Spleen (tissue), 11 donors: Measurements from ENCODE around the gene ZNF513. TPM values are rescaled to one million over a fixed set of nuclear protein-coding genes. Genes with fewer than 3 reads are reported as not detected.

Experiments used
- DNase-seq: peaks from one replicate; pipeline ENCODE4 v3.0.0-alpha.2; 2020
- H3K27ac ChIP-seq, 8 donors: fragments of 200-600 bp; sonication (generic) in 7 of 8; 1 replicate in 4 of 8; 2 replicates in 4 of 8; pipeline versions ENCODE4 v1.5.0 to v1.8.0; 2016 to 2021; ENCODE audit warnings: inconsistent platforms in 4 of 8, mild to moderate bottlenecking in 4 of 8, moderate library complexity in 1 of 8
- H3K27me3 ChIP-seq, 7 donors: fragments of 200-600 bp; sonication (generic) in 6 of 7; replicated peaks in 1 of 7; 1 replicate in 4 of 7; 2 replicates in 3 of 7; pipeline versions ENCODE4 v1.5.0 to v1.8.0; 2016 to 2021; ENCODE audit warnings: inconsistent platforms in 3 of 7, mild to moderate bottlenecking in 1 of 7
- H3K36me3 ChIP-seq, 6 donors: fragments of 200-600 bp; sonication (generic) in 5 of 6; 1 replicate in 4 of 6; 2 replicates in 2 of 6; pipeline versions ENCODE4 v1.5.0 to v1.8.0; 2016 to 2021; ENCODE audit warnings: inconsistent platforms in 2 of 6
- H3K4me1 ChIP-seq, 6 donors: fragments of 200-600 bp; sonication (generic) in 5 of 6; 1 replicate in 3 of 6; 2 replicates in 3 of 6; pipeline versions ENCODE4 v1.5.0 to v1.8.0; 2016 to 2021; ENCODE audit warnings: inconsistent platforms in 3 of 6
- H3K4me3 ChIP-seq, 8 donors: fragments of 200-600 bp; sonication (generic) in 7 of 8; 1 replicate in 4 of 8; 2 replicates in 4 of 8; pipeline versions ENCODE4 v1.5.0 to v1.8.0; 2016 to 2021; ENCODE audit warnings: inconsistent platforms in 4 of 8, mild to moderate bottlenecking in 4 of 8, moderate library complexity in 2 of 8
- H3K9me3 ChIP-seq, 8 donors: fragments of 200-600 bp; sonication (generic) in 7 of 8; 1 replicate in 4 of 8; 2 replicates in 4 of 8; pipeline versions ENCODE4 v1.5.0 to v1.8.0; 2016 to 2021; ENCODE audit warnings: inconsistent platforms in 4 of 8
- POLR2A ChIP-seq, 3 donors: fragments of 450-650 bp; IDR thresholded peaks; one replicate each; pipeline ENCODE4 v1.5.1; 2017; ENCODE audit warnings: antibody characterized with exemption in 3 of 3, mild to moderate bottlenecking in 1 of 3
- POLR2AphosphoS5 ChIP-seq, 3 donors: sonication (generic); formaldehyde crosslinking; IDR thresholded peaks; one replicate each; pipeline ENCODE4 v1.5.1; 2017; ENCODE audit warnings: antibody characterized with exemption in 3 of 3
- WGBS, 5 donors: extraction: QIAGEN DNeasy Blood & Tissue Kit in 3 of 5; methylation state at CpG; one replicate each; pipeline versions ENCODE4 v1.1.5 to v1.1.7; 2013 to 2018; 5-methylcytosine and 5-hydroxymethylcytosine counted together
- intact Hi-C: fragments of 100-400 bp; cut with DNase I; formaldehyde crosslinking; loops from one replicate; pipeline ENCODE4 v1.15.0; 2023; ENCODE audit warnings: low total_unique reads
- polyA plus RNA-seq, 3 donors: library from polyadenylated mRNA; stranded (reverse); fragments of 200-250 nt; gene quantifications; one replicate each; pipeline ENCODE4 v1.2.1, GENCODE V29; 2013
- total RNA-seq, 7 donors: library from RNA; depleted of rRNA in 3 of 7; stranded (reverse); fragments of >200 nt in 3 of 7; fragmentation: NEBNext Ultra II Directional in 4 of 7; extraction: Animal tissue kit (Norgen Biotek cat#: 25700) in 4 of 7; gene quantifications; one replicate each; pipeline versions ENCODE4 v1.1.0 to v1.2.1, GENCODE V29; 2016 to 2021
- TF ChIP-seq, protein P1 (sequence below), 11 experiments: fragments of 200-600 bp in 7 of 11; fragments of 450-650 bp in 4 of 11; sonication (generic) in 4 of 11; IDR thresholded peaks in 8 of 11; conservative IDR thresholded peaks in 3 of 11; 1 replicate in 7 of 11; 2 replicates in 4 of 11; pipeline versions ENCODE4 v1.4.0 to v1.8.0; 2016 to 2021; ENCODE audit warnings: antibody characterized with exemption in 11 of 11, inconsistent platforms in 4 of 11, mild to moderate bottlenecking in 1 of 11
- donor health status: healthy with polysubstance abuse.
- donor health status: DM: no; HTN: no; CAD: no; lungs with moderate emphysema.
- donor health status: DM: no; HTN: no; CAD: no.
- donor health status: Bipolar disorder and iron deficiency.
- donor health status: healthy.
- donor health status: DM: no; HTN: no; CAD: no.
- donor health status: DM: yes; HTN: yes; CAD: no.

The ZNF513 gene
- total and polyA plus RNA-seq, 10 donors, result 13.6 to 29.0 (median 18.6) TPM

DNA sequence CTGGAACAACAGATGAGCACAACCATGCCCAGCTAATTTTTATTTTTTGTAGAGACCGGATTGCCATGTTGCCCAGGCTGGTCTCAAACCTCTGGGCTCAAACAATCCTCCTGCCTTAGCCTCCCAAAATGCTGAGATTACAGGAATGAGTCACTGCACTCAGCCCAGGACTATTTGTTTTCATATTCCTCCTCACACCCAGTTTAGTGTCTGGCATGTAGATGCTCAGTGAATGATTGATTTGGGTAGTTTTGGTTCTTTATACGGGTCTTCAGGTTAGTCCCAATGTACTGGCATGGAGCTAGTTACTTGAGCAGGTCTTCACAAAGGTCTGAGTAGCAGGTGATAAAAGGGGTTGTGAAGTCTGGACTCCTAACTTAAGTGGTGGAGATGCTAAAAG lies 16.6 kb downstream of the ZNF513 start:
- Histone ChIP-seq H3K4me1 (peaks cover 5 to 12% (median 7%) of the 10 kb centered on the region in 6 donors), H3K36me3 (peaks cover 0 to 61% (median 49%) of the 10 kb centered on the region in 6 donors), H3K9me3 (no peaks in the 10 kb centered on the region), H3K27me3 (no peaks in the 10 kb centered on the region), H3K27ac (no peak overlapping the region), H3K4me3 (no peak overlapping the region)
- TF ChIP-seq, protein P1, sequence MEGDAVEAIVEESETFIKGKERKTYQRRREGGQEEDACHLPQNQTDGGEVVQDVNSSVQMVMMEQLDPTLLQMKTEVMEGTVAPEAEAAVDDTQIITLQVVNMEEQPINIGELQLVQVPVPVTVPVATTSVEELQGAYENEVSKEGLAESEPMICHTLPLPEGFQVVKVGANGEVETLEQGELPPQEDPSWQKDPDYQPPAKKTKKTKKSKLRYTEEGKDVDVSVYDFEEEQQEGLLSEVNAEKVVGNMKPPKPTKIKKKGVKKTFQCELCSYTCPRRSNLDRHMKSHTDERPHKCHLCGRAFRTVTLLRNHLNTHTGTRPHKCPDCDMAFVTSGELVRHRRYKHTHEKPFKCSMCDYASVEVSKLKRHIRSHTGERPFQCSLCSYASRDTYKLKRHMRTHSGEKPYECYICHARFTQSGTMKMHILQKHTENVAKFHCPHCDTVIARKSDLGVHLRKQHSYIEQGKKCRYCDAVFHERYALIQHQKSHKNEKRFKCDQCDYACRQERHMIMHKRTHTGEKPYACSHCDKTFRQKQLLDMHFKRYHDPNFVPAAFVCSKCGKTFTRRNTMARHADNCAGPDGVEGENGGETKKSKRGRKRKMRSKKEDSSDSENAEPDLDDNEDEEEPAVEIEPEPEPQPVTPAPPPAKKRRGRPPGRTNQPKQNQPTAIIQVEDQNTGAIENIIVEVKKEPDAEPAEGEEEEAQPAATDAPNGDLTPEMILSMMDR (IDR thresholded peaks at IDR 0.05 in 8 of 11, conservative IDR thresholded peaks at IDR 0.05 in 3 of 11), result no peak
- no peak for TF ChIP-seq POLR2A (IDR thresholded peaks at IDR 0.05)
- intact Hi-C loops, result no loop called here
- 80 to 93% (median 85%) methylated on average over 2 of the region's 2 CpGs for WGBS, 5 donors
- DNase-seq, result no peak

DNA sequence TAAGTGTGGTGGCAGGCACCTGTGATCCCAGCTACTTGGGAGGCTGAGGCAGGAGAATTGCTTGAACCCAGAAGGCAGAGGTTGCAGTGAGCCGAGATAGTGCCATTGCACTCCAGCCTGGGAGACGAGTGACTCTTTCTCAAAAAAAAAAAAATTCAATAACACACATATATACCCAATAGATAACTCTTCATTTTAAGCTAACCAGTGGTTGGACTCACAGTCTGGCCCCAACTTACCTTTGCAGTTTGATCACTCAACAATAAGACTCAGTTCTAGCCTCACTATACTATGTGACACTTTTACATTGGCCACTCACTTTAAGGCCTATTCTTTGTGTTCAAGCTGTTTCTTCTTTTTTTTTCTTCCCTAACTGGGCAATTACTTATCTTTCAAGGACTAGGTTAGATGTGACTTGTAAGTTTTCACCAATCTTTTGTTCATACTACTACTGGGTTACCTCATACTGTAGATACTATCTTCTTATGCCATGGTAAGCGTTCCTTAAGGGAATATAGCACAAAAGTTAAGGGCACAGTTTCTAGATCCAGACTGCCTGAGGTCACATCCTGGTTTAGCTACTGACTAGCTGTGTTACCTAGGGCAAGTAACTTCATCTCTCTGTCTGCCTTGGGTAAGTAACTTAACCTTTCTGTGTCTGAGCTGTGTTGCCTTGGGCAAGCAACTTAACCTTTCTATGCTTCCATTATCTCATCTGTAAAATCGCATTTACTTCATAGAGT lies 17.7 kb downstream of the ZNF513 start:
- Histone ChIP-seq H3K36me3 (peaks cover 0 to 50% (median 44%) of the 10 kb centered on the region in 6 donors), H3K4me1 (peaks cover 2 to 9% (median 7%) of the 10 kb centered on the region in 6 donors), H3K27ac (no peak overlapping the region), H3K9me3 (no peaks in the 10 kb centered on the region), H3K4me3 (no peak overlapping the region), H3K27me3 (no peaks in the 10 kb centered on the region)
- DNase-seq, result no peak
- intact Hi-C loops, result no loop called here
- WGBS, 5 donors, result 89 to 95% (median 93%) methylated on average over 4 of the region's 4 CpGs
- TF ChIP-seq POLR2AphosphoS5 (IDR thresholded peaks at IDR 0.05) (no peak), POLR2A (IDR thresholded peaks at IDR 0.05) (no peak)

DNA sequence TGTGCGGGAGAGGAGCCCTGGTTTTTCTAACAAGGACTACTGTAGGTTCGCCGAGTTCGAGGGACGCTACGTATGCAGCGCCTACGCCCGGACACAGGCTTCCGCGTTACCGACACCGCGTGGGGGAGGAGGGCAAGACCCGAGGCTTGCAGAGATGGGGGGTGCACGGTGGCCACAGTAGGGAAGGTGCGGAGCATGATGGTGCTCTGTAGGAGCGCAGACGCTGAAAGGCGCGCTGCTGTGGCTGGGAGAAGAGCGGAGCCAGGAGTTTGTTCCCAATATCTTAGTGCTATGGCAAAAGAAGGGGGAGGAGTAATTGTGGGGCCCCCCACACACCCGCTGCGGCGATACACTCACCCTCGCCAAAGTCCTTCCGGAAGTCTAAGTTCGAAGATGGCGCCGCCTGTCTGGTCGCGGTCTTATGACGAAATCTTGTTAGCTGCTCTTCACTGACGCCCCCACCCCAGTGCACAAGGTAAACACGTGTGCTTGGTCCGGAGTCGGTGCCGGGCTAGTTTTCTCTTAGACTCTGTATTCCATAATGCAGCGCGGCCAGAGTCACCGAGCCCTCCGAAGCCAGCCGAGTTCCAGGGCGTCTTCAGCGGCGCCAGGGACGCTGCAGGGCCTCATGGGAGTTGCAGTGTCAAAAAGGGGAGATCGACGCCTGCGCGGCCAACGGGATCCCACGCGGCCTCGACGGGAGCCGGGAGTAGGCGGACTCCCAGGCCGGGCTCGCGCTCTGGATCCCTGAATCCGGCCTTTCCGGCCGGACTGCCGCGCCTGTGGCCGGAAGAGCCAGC lies 24.0 kb downstream of the ZNF513 start, which contains the start of gene GTF3C2:
TSS of gene GTF3C2 (minus strand) at position 383 of the 800 bp plus-strand sequence. CDS start 13,210 bp downstream, outside the sequence.
- 0 to 1% (median 0%) methylated on average over 34 to 67 of the region's 67 CpGs for WGBS, 5 donors

DNA sequence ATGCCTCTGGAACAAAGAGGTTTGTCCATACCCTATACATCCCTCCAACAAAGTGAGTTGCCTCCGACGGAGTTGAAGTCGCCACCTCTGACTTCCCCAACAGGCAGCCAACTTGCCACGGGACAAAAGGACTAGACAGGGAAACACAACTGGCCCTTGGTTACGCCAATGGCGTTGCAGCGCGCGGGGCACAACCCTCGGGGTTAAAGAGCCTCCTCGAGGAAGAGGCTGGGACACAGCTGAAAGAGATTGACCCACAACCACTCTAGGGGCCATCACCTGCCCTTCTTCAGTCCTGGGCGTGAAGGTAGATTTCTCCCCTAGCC lies 24.5 kb downstream of the ZNF513 start:
- Histone ChIP-seq H3K9me3 (no peaks in the 10 kb centered on the region), H3K36me3 (peaks cover 0 to 8% (median 0%) of the 10 kb centered on the region in 6 donors), H3K4me3 (peak overlapping the region; percentile 78 to 99 (median 94)), H3K27me3 (no peaks in the 10 kb centered on the region), H3K27ac (peak overlapping the region; percentile 89 to 98 (median 94)), H3K4me1 (peaks cover 27 to 69% (median 52%) of the 10 kb centered on the region in 6 donors)
- WGBS, 5 donors, result 0 to 1% (median 0%) methylated on average over 11 to 12 of the region's 12 CpGs
- peak; percentile 90 for DNase-seq
- intact Hi-C loops, result no loop called here
- TF ChIP-seq POLR2AphosphoS5 (IDR thresholded peaks at IDR 0.05) (no peak), POLR2A (IDR thresholded peaks at IDR 0.05) (no peak)
- TF ChIP-seq, protein P1 (IDR thresholded peaks at IDR 0.05 in 8 of 11, conservative IDR thresholded peaks at IDR 0.05 in 3 of 11), result no peak

More for the DNA sequence above, 24.0 kb downstream of the ZNF513 start, which contains the start of gene GTF3C2:
- Histone ChIP-seq H3K4me1 (peaks cover 26 to 63% (median 49%) of the 10 kb centered on the region in 6 donors), H3K27ac (peak within 1 kb of the TSS; percentile 89 to 98 (median 94)), H3K27me3 (no peaks in the 10 kb centered on the region), H3K36me3 (peaks cover 0 to 8% (median 0%) of the 10 kb centered on the region in 6 donors), H3K4me3 (peak within 1 kb of the TSS; percentile 78 to 99 (median 94)), H3K9me3 (no peaks in the 10 kb centered on the region)
- intact Hi-C loops, result no loop called here
- DNase-seq, result peak; percentile 97
- TF ChIP-seq POLR2AphosphoS5 (IDR thresholded peaks at IDR 0.05) (peak; percentile 85 to 87 (median 87)), POLR2A (IDR thresholded peaks at IDR 0.05) (peak in 1 of 3 donors; percentile 30)
- TF ChIP-seq, protein P1 (IDR thresholded peaks at IDR 0.05 in 8 of 11, conservative IDR thresholded peaks at IDR 0.05 in 3 of 11), result peak in 7 of 11 experiments; percentile 17 to 51 (median 25)
